Lower leg skin (tissue), 4 donors: Measurements from ENCODE around the gene THRA. TPM values are rescaled to one million over a fixed set of nuclear protein-coding genes. Genes with fewer than 3 reads are reported as not detected.

Source experiments
- DNase-seq, 2 donors: peaks; one replicate each; pipeline ENCODE4 v3.0.0-alpha.2; 2019; ENCODE audit warnings: low spot score in 2 of 2
- H3K4me3 ChIP-seq: fragments of 200-600 bp; sonication (generic); 2 replicates; pipeline ENCODE4 v1.5.1; 2017; ENCODE audit warnings: mild to moderate bottlenecking, low read depth; ENCODE audit not compliant: poor library complexity, severe bottlenecking
- CTCF ChIP-seq, 3 donors: fragments of 450-650 bp; IDR thresholded peaks; one replicate each; pipeline ENCODE4 v1.5.1; 2016; ENCODE audit warnings: antibody characterized with exemption in 3 of 3, mild to moderate bottlenecking in 3 of 3, moderate library complexity in 2 of 3
- POLR2A ChIP-seq, 2 donors: fragments of 450-650 bp; IDR thresholded peaks; one replicate each; pipeline ENCODE4 v1.6.1; 2016 to 2017; ENCODE audit warnings: antibody characterized with exemption in 2 of 2, mild to moderate bottlenecking in 1 of 2, moderate library complexity in 1 of 2
- WGBS, 2 donors: methylation state at CpG; one replicate each; pipeline ENCODE4 v1.1.5; 2018; 5-methylcytosine and 5-hydroxymethylcytosine counted together
- intact Hi-C: fragments of 100-400 bp; cut with DNase I; formaldehyde crosslinking; loops from one replicate; pipeline ENCODE4 v1.15.0; 2023; ENCODE audit warnings: low total_unique reads
- total RNA-seq, 4 donors: library from RNA; depleted of rRNA; stranded (reverse); fragments of >200 nt; gene quantifications; one replicate each; pipeline ENCODE4 v1.1.0, GENCODE V29; 2016

The THRA gene
- total RNA-seq, 4 donors from 2014 or later: 28.2 to 56.8 (median 42.6) TPM

DNA sequence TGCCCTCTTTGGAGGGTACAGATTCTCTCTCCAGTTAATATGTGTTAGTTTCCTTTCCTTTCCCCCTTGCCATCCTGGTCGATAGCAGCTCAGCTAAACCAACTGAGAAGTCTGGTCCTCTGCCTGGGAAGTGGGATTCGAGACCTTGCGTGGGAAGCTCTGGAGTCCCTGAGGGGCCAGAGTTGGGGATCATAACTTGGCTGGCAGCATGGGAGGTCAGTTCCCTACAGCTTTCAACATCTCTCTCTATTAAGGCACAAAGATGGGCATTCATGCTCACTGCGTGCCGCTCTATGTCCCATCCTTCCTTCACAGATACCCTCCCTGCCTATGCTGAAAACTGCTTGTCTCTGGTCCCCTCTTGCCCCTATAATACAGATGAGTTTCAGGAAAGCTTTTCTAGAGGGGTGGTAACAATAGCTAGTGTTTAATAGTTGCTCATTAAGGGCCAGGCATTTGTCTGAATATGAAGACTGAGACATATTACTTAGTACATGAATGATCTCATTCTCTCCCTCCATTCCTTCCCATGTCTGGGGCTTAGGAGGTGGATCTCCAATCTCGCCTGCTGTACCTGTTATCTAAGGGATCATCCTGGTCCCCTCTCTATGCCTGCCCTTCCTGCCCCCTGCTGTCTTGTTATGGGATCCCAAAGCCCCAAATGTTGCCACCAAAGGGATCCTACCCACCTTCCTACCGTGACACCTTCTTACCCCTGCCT is 10.8 kb downstream of the THRA start:
- TF ChIP-seq CTCF (IDR thresholded peaks at IDR 0.05) (no peak), POLR2A (IDR thresholded peaks at IDR 0.05) (no peak)
- H3K4me3 ChIP-seq: no peak overlapping the region
- no peak for DNase-seq
- intact Hi-C loops: no loop called here
- WGBS, 2 donors: 65 to 76% methylated on average over 7 of the region's 7 CpGs

GRCh38 chr17:40074175-40074512 is 11.4 kb downstream of the THRA start:
- DNase-seq: no peak
- WGBS, 2 donors: 66 to 86% methylated on average over 8 of the region's 8 CpGs
- TF ChIP-seq CTCF (IDR thresholded peaks at IDR 0.05) (no peak), POLR2A (IDR thresholded peaks at IDR 0.05) (no peak)
- intact Hi-C loops: no loop called here
- no peak overlapping the region for H3K4me3 ChIP-seq

- H3K4me3 ChIP-seq: no peak overlapping the region
- 31 to 42% methylated on average over 6 of the region's 6 CpGs for WGBS, 2 donors
- DNase-seq: no peak
- intact Hi-C loops: no loop called here
- TF ChIP-seq POLR2A (IDR thresholded peaks at IDR 0.05) (no peak), CTCF (IDR thresholded peaks at IDR 0.05) (no peak)
These were observed 12.1 kb downstream of the THRA start for GRCh38 chr17:40074871-40075200.

GRCh38 chr17:40075201-40075941 is 12.6 kb downstream of the THRA start:
- TF ChIP-seq POLR2A (IDR thresholded peaks at IDR 0.05) (no peak), CTCF (IDR thresholded peaks at IDR 0.05) (peak in 1 of 3 donors; percentile 72)
- WGBS, 2 donors: 10 to 13% methylated on average over 11 of the region's 11 CpGs

DNA sequence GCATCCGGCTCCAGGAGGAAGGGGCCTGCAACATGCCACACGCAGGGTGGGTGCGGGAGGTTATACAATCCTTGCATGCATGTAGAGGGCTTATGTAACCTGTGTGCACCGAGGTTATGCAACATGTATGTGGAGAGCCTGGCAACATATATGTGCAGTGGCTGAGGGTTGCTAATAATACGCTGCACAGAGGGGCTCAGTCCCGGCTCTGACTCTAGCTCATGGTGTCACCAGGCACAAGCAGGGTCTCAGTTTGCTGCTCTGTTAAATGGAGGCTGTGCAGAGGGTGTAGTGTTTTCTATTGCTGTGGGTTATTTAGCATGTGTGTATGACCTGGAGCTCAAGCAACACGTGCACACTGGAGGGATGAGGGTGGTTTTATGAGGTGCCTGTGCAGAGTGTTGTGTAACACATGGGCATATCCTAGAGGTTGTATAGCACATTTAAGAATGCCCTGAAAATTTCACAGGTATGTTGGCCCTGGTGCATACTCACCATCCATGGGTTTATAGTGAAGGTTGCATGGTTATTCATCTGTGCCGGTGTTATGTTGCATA is 13.3 kb downstream of the THRA start:
- no peak overlapping the region for H3K4me3 ChIP-seq
- 35 to 45% methylated on average over 8 of the region's 8 CpGs for WGBS, 2 donors
- intact Hi-C loops: no loop called here
- DNase-seq: no peak
- TF ChIP-seq POLR2A (IDR thresholded peaks at IDR 0.05): no peak
- no peak for TF ChIP-seq CTCF (IDR thresholded peaks at IDR 0.05)

More at GRCh38 chr17:40075201-40075941, 12.6 kb downstream of the THRA start:
- intact Hi-C loops: no loop called here
- H3K4me3 ChIP-seq: no peak overlapping the region
- DNase-seq: peak in 1 of 2 donors; percentile 75
